Ascending aorta (tissue), 2 donors: ENCODE data around the gene TCAP. TPM values are rescaled to one million over a fixed set of nuclear protein-coding genes. Genes with fewer than 3 reads are reported as not detected.

Experiments
- DNase-seq, 2 donors: peaks; one replicate each; pipeline ENCODE4 v3.0.0-alpha.2; 2019; ENCODE audit warnings: low spot score in 2 of 2
- H3K27ac ChIP-seq, 2 donors: fragments of 200-600 bp; sonication (generic); one replicate each; pipeline ENCODE4 v1.5.1; 2016 to 2017; ENCODE audit warnings: mild to moderate bottlenecking in 1 of 2
- H3K27me3 ChIP-seq: fragments of 200-600 bp; sonication (generic); one replicate; pipeline ENCODE4 v1.5.1; 2017
- H3K36me3 ChIP-seq, 2 donors: fragments of 200-600 bp; sonication (generic); one replicate each; pipeline ENCODE4 v1.5.1; 2016
- H3K4me1 ChIP-seq, 2 donors: fragments of 200-600 bp; sonication (generic); one replicate each; pipeline ENCODE4 v1.5.1; 2016 to 2017; ENCODE audit warnings: mild to moderate bottlenecking in 1 of 2
- H3K4me3 ChIP-seq, 2 donors: fragments of 200-600 bp; sonication (generic); one replicate each; pipeline ENCODE4 v1.5.1; 2016 to 2017; ENCODE audit warnings: mild to moderate bottlenecking in 1 of 2
- H3K9me3 ChIP-seq, 2 donors: fragments of 200-600 bp; sonication (generic); one replicate each; pipeline ENCODE4 v1.5.1; 2016
- CTCF ChIP-seq, 3 experiments: fragments of 200-600 bp in 2 of 3; fragments of 450-650 bp in 1 of 3; sonication (generic) in 2 of 3; IDR thresholded peaks; one replicate each; pipeline ENCODE4 v1.5.1; 2016 to 2019; ENCODE audit warnings: antibody characterized with exemption in 3 of 3, mild to moderate bottlenecking in 1 of 3, moderate library complexity in 1 of 3
- intact Hi-C: fragments of 100-400 bp; cut with DNase I; formaldehyde crosslinking; loops from one replicate; pipeline ENCODE4 v1.15.1; 2023
- total RNA-seq: library from RNA; depleted of rRNA; stranded (reverse); fragments of >200 nt; gene quantifications from one replicate; pipeline ENCODE4 v1.1.0, GENCODE V29; 2016

The TCAP gene
- total RNA-seq, 1 donor from 2014 or later: not detected

- Histone ChIP-seq H3K4me3 (peak within 1 kb of the TSS; percentile 50 to 79), H3K9me3 (no peaks in the 10 kb centered on the region), H3K36me3 (peaks cover 10 to 18% of the 10 kb centered on the region in 2 donors), H3K27me3 (no peaks in the 10 kb centered on the region), H3K4me1 (peaks cover 0 to 13% of the 10 kb centered on the region in 2 donors), H3K27ac (peak within 1 kb of the TSS; percentile 92 to 95)
- intact Hi-C loops: loop anchor here (1.0 kb wide), 4 partner anchors 10 to 66 kb away; partner anchors contain the start of genes ERBB2 and MIEN1
- peak; percentile 60 to 93 for DNase-seq
- TF ChIP-seq CTCF (IDR thresholded peaks at IDR 0.05): no peak
Observed at GRCh38 chr17:39687546-39688474, 22.7 kb downstream of the TCAP start, which contains the start of gene PGAP3. PGAP3 (minus strand) TSS chr17:39688057; CDS start chr17:39688014, 43 bp downstream.

DNA sequence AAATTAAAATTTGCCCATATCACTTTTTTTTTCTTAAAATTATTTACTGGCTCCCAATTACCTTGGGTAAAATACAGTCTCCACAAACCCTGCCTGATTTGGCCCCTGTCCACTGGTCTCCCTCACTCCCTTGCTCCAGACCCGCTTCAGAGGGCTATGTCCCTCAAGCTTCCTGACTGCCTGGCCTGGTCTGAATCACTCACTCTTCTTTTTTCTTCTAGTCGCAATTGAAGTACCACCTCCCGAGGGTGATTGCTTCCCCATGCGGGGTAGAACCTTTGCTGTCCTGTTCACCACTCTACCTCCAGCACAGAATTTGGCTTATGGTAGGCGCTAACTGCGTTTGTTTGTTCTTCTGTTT, 23.3 kb downstream of the TCAP start:
- DNase-seq: no peak
- intact Hi-C loops: loop anchor here (1.0 kb wide), 3 partner anchors 10 to 66 kb away; partner anchors contain the start of gene ERBB2

GRCh38 chr17:39688945-39689344, 23.8 kb downstream of the TCAP start:
- Histone ChIP-seq H3K36me3 (peaks cover 6 to 9% of the 10 kb centered on the region in 2 donors), H3K4me1 (peaks cover 0 to 13% of the 10 kb centered on the region in 2 donors), H3K27ac (peak overlapping the region in 1 of 2 donors; percentile 92), H3K27me3 (no peaks in the 10 kb centered on the region), H3K9me3 (no peaks in the 10 kb centered on the region), H3K4me3 (peak overlapping the region; percentile 50 to 79)
- TF ChIP-seq CTCF (IDR thresholded peaks at IDR 0.05): no peak
- intact Hi-C loops: loop anchor here (1.0 kb wide), 3 partner anchors 11 to 65 kb away; partner anchors contain the start of gene ERBB2
- DNase-seq: no peak

More for the DNA sequence above, 23.3 kb downstream of the TCAP start:
- H3K27me3 ChIP-seq: no peaks in the 10 kb centered on the region
- peaks cover 9 to 12% of the 10 kb centered on the region in 2 donors for H3K36me3 ChIP-seq
- no peak for TF ChIP-seq CTCF (IDR thresholded peaks at IDR 0.05)
- H3K9me3 ChIP-seq: no peaks in the 10 kb centered on the region
- H3K27ac ChIP-seq: peak overlapping the region; percentile 92 to 95
- H3K4me1 ChIP-seq: peaks cover 0 to 13% of the 10 kb centered on the region in 2 donors
- peak overlapping the region; percentile 50 to 79 for H3K4me3 ChIP-seq

DNA sequence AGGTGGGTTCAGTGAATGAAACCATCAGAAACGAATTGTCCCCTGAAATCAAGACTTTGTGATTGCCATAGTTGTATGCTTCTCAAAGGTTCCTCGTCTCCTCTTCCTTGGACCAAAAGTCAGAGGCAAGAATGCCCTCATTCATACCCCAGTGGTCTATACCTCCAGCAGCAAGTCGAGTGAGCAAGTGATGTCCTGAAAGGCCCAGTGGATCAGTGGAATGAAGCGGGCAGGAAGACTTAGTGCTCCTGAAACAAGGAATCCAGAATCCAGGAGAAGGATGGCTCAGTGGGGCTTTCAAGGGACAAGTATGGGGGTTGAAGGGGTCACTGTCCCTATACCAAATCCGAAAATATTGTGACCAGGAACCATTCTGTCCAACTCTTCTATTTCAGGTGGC, 29.4 kb downstream of the TCAP start:
- no peak for TF ChIP-seq CTCF (IDR thresholded peaks at IDR 0.05)
- H3K4me1 ChIP-seq: peaks cover 0 to 5% of the 10 kb centered on the region in 2 donors
- intact Hi-C loops: no loop called here
- DNase-seq: no peak
- H3K4me3 ChIP-seq: no peak overlapping the region
- H3K36me3 ChIP-seq: no peaks in the 10 kb centered on the region
- no peak overlapping the region for H3K27ac ChIP-seq
- H3K9me3 ChIP-seq: no peaks in the 10 kb centered on the region
- no peaks in the 10 kb centered on the region for H3K27me3 ChIP-seq

- no peak for TF ChIP-seq CTCF (IDR thresholded peaks at IDR 0.05)
- Histone ChIP-seq H3K27ac (no peak overlapping the region), H3K4me1 (peaks cover 0 to 5% of the 10 kb centered on the region in 2 donors), H3K36me3 (no peaks in the 10 kb centered on the region), H3K27me3 (no peaks in the 10 kb centered on the region), H3K4me3 (no peak overlapping the region), H3K9me3 (no peaks in the 10 kb centered on the region)
- intact Hi-C loops: no loop called here
- no peak for DNase-seq
Observed at GRCh38 chr17:39695089-39695474, 29.9 kb downstream of the TCAP start.
